SK-N-SH (cell line): ENCODE data around the gene PPP6R2. TPM values are rescaled to one million over a fixed set of nuclear protein-coding genes. Genes with fewer than 3 reads are reported as not detected.

Experiments
- CTCF ChIA-PET: fragments of 300-600, 350-600 bp; formaldehyde crosslinking; extraction: SDS; loops from one replicate; lab custom pipeline; 2021; lab: Yijun Ruan, JAX
- POLR2A ChIA-PET: fragments of 350-600 bp; sonication (Branson Sonifier 250); formaldehyde crosslinking; extraction: SDS; loops from one replicate; lab custom pipeline; 2020; ENCODE audit warnings: antibody characterized with exemption, inconsistent platforms; lab: Yijun Ruan, JAX
- DNase-seq: peaks from one replicate; pipeline ENCODE4 v3.0.0; 2012
- H2AFZ ChIP-seq: fragments of 200-600 bp; sonication (generic); 2 replicates; pipeline ENCODE4 v1.8.1; 2016; ENCODE audit warnings: antibody characterized with exemption, mild to moderate bottlenecking, low read depth
- H3F3A ChIP-seq: fragments of 200-600 bp; sonication (generic); replicated peaks from 2 replicates; pipeline ENCODE3; 2016; ENCODE audit warnings: antibody characterized with exemption, mild to moderate bottlenecking; ENCODE audit not compliant: insufficient read depth
- H3K27ac ChIP-seq, 2 experiments: fragments of 200-500 bp in 1 of 2; fragments of 200-600 bp in 1 of 2; sonication (Bioruptor generic) in 1 of 2; sonication (generic), shearing (Covaris generic) in 1 of 2; 2 replicates each; pipeline versions ENCODE4 v1.5.1 to v1.6.1; 2014 to 2016; ENCODE audit warnings: low read depth in 2 of 2, inconsistent platforms in 1 of 2, low read length in 1 of 2, mild to moderate bottlenecking in 1 of 2, mixed read lengths in 1 of 2
- H3K27me3 ChIP-seq: fragments of 200-600 bp; sonication (generic), shearing (Covaris generic); 2 replicates; pipeline ENCODE4 v1.6.1; 2016; ENCODE audit warnings: mixed run types; ENCODE audit not compliant: insufficient read depth
- H3K36me3 ChIP-seq, 2 experiments: fragments of 200-500 bp in 1 of 2; fragments of 200-600 bp in 1 of 2; sonication (Bioruptor generic) in 1 of 2; sonication (generic) in 1 of 2; replicated peaks in 1 of 2; 2 replicates each; pipeline versions ENCODE3 to v1.5.1; 2014 to 2016; ENCODE audit warnings: low read length in 1 of 2, mild to moderate bottlenecking in 1 of 2; ENCODE audit not compliant: insufficient read depth in 2 of 2, control insufficient read depth in 1 of 2
- H3K4me1 ChIP-seq, 2 experiments: fragments of 200-500 bp in 1 of 2; fragments of 200-600 bp in 1 of 2; sonication (Bioruptor generic) in 1 of 2; sonication (generic), shearing (Covaris generic) in 1 of 2; 2 replicates each; pipeline versions ENCODE4 v1.5.1 to v1.6.1; 2014 to 2016; ENCODE audit warnings: low read depth in 1 of 2, low read length in 1 of 2, mixed run types in 1 of 2; ENCODE audit not compliant: insufficient read depth in 2 of 2, control insufficient read depth in 1 of 2
- H3K4me2 ChIP-seq: fragments of 200-600 bp; sonication (generic), shearing (Covaris generic); 2 replicates; pipeline ENCODE4 v1.6.1; 2017; ENCODE audit warnings: mixed run types
- H3K4me3 ChIP-seq, 2 experiments: fragments of 200-500 bp in 1 of 2; fragments of 200-600 bp in 1 of 2; sonication (Bioruptor generic) in 1 of 2; sonication (generic), shearing (Covaris generic) in 1 of 2; 2 replicates each; pipeline versions ENCODE4 v1.5.1 to v1.8.1; 2014 to 2016; ENCODE audit warnings: low read depth in 2 of 2, inconsistent platforms in 1 of 2, low read length in 1 of 2, mild to moderate bottlenecking in 1 of 2, mixed read lengths in 1 of 2, moderate library complexity in 1 of 2
- H3K79me2 ChIP-seq: fragments of 200-600 bp; sonication (generic); 2 replicates; pipeline ENCODE4 v1.8.1; 2017; ENCODE audit warnings: mild to moderate bottlenecking; ENCODE audit not compliant: insufficient read depth
- H3K9ac ChIP-seq: fragments of 200-600 bp; sonication (generic); 2 replicates; pipeline ENCODE4 v1.6.1; 2017; ENCODE audit warnings: mixed run types
- H3K9me2 ChIP-seq: fragments of 200-600 bp; sonication (generic); 2 replicates; pipeline ENCODE4 v1.6.1; 2017; ENCODE audit warnings: mixed run types
- H3K9me3 ChIP-seq: fragments of 200-600 bp; sonication (generic); 2 replicates; pipeline ENCODE4 v1.6.1; 2017; ENCODE audit warnings: mixed run types, mild to moderate bottlenecking, moderate library complexity
- H4K20me1 ChIP-seq: fragments of 200-600 bp; sonication (generic); 2 replicates; pipeline ENCODE4 v1.6.1; 2017; ENCODE audit warnings: mild to moderate bottlenecking, mixed run types; ENCODE audit not compliant: insufficient read depth
- CHD2 ChIP-seq: fragments of 150-350 bp; IDR thresholded peaks from 2 replicates; pipeline ENCODE4 v1.6.1; 2018; ENCODE audit warnings: low read length; ENCODE audit not compliant: partially characterized antibody
- CTCF ChIP-seq: fragments of 200-600 bp; sonication (generic); IDR thresholded peaks from 2 replicates; pipeline ENCODE4 v1.6.1; 2017; ENCODE audit warnings: antibody characterized with exemption, mild to moderate bottlenecking, moderate library complexity
- FOSL2 ChIP-seq: IDR thresholded peaks from 2 replicates; pipeline ENCODE4 v1.4.0; 2012; ENCODE audit warnings: low read depth, mild to moderate bottlenecking, moderate library complexity, borderline replicate concordance
- FOXJ3 ChIP-seq: sonication (generic); formaldehyde crosslinking; IDR thresholded peaks from 2 replicates; pipeline ENCODE4 v1.5.1; 2020; ENCODE audit warnings: mild to moderate bottlenecking, missing genetic modification reagents
- IRF3 ChIP-seq: fragments of 150-350 bp; IDR thresholded peaks from 2 replicates; pipeline ENCODE4 v1.6.1; 2016; ENCODE audit warnings: mild to moderate bottlenecking, low read depth, low read length
- MEF2A ChIP-seq: IDR thresholded peaks from 2 replicates; pipeline ENCODE4 v1.4.0; 2012; ENCODE audit warnings: low read depth, borderline replicate concordance
- MXI1 ChIP-seq: IDR thresholded peaks from 2 replicates; pipeline ENCODE4 v1.6.1; 2012; ENCODE audit warnings: mild to moderate bottlenecking, low read depth, low read length, improper control_type of control experiment
- PBX3 ChIP-seq: IDR thresholded peaks from 2 replicates; pipeline ENCODE4; 2012
- USF2 ChIP-seq: fragments of 150-350 bp; IDR thresholded peaks from 2 replicates; pipeline ENCODE4 v1.6.1; 2017; ENCODE audit warnings: antibody characterized with exemption, low read length, low read depth, borderline replicate concordance
- WGBS: methylation state at CpG from one replicate; pipeline ENCODE4 v1.1.6; 2017; ENCODE audit warnings: low lambda C conversion rate; 5-methylcytosine and 5-hydroxymethylcytosine counted together
- polyA plus RNA-seq, 3 experiments: library from polyadenylated mRNA; depleted of rRNA; stranded (reverse); fragments of >200 nt; gene quantifications; 2 replicates each; pipeline ENCODE4 v1.2.3, GENCODE V29; 2012

Gene PPP6R2
- polyA plus RNA-seq, 1 of the 3 experiments (the other 2 are of a cell fraction), result 45.7 TPM

- Histone ChIP-seq H3K27me3 (peaks cover 10% of the 10 kb centered on the region; the same call in 1 of the 2 replicates), H4K20me1 (peaks cover 24% of the 10 kb centered on the region), H3F3A (no peaks in the 10 kb centered on the region), H2AFZ (no peak overlapping the region), H3K9ac (no peak overlapping the region), H3K9me3 (no peaks in the 10 kb centered on the region), H3K9me2 (no peaks in the 10 kb centered on the region), H3K4me2 (no peak overlapping the region), H3K79me2 (peaks cover 25% of the 10 kb centered on the region), H3K36me3 (peaks cover 0 to 2% of the 10 kb centered on the region in 2 experiments), H3K27ac (no peak overlapping the region), H3K4me3 (no peak overlapping the region), H3K4me1 (peaks cover 0 to 26% of the 10 kb centered on the region in 2 experiments; a peak in 2 of 4 replicates)
- TF ChIP-seq CHD2 (no peak), FOSL2 (no peak), CTCF (no peak), FOXJ3 (CRISPR knock-in tag) (no peak), USF2 (no peak)
- DNase-seq, result no peak
- 95% methylated on average over 4 of the region's 7 CpGs for WGBS
- POLR2A ChIA-PET, result no interaction called here
- CTCF ChIA-PET, result interaction anchor here (1.8 to 5.1 kb wide), 2 partner anchors 21 to 49 kb away, joined by 4 to 24 read pairs; partner anchors contain the start of gene SCO2
Measured at GRCh38 chr22:50476868-50477267, 133.7 kb downstream of the PPP6R2 start.

GRCh38 chr22:50477923-50478322, 134.8 kb downstream of the PPP6R2 start:
- 95% methylated on average over 11 of the region's 12 CpGs for WGBS
- Histone ChIP-seq H3K79me2 (peaks cover 14% of the 10 kb centered on the region), H3K9ac (no peak overlapping the region), H3F3A (no peaks in the 10 kb centered on the region), H3K27me3 (peaks cover 10% of the 10 kb centered on the region; the same call in 1 of the 2 replicates), H3K9me3 (no peaks in the 10 kb centered on the region), H3K27ac (no peak overlapping the region), H2AFZ (no peak overlapping the region), H3K9me2 (no peaks in the 10 kb centered on the region), H3K4me3 (no peak overlapping the region; a peak in 1 of 4 replicates), H4K20me1 (peaks cover 13% of the 10 kb centered on the region), H3K4me2 (no peak overlapping the region), H3K36me3 (no peaks in the 10 kb centered on the region), H3K4me1 (peaks cover 0 to 16% of the 10 kb centered on the region in 2 experiments; a peak in 2 of 4 replicates)
- TF ChIP-seq PBX3, result no peak
- TF ChIP-seq FOXJ3 (CRISPR knock-in tag), result no peak
- TF ChIP-seq MEF2A, result no peak
- TF ChIP-seq MXI1, result no peak
- no peak for TF ChIP-seq IRF3
- CTCF ChIA-PET, result interaction anchor here (1.8 to 5.1 kb wide), 2 partner anchors 20 to 48 kb away, joined by 4 to 24 read pairs; partner anchors contain the start of gene SCO2
- DNase-seq, result no peak
- POLR2A ChIA-PET, result interaction anchor here (0.6 kb wide), 1 partner anchor 149 kb away, joined by 3 read pairs; no protein-coding TSS in a partner anchor
